H1 (cell line): ENCODE results near the gene ARHGAP26. TPM values are rescaled to one million over a fixed set of nuclear protein-coding genes. Genes with fewer than 3 reads are reported as not detected.

Source experiments
- CTCF ChIA-PET: fragments of 300-600 bp; sonication (Branson Sonifier 250); formaldehyde crosslinking; loops from one replicate; lab custom pipeline; 2021; ENCODE audit not compliant: partially characterized antibody; lab: Charles Lee
- POLR2A ChIA-PET: fragments of 300-600 bp; sonication (Branson Sonifier 250); formaldehyde crosslinking; loops from one replicate; lab custom pipeline; 2021; ENCODE audit warnings: inconsistent platforms; ENCODE audit not compliant: partially characterized antibody; lab: Charles Lee
- DNase-seq, 2 experiments: peaks; one replicate each; pipeline versions ENCODE4 v3.0.0 to v3.0.0-alpha.2; 2010 to 2022; ENCODE audit warnings: low spot score in 2 of 2, low read depth in 1 of 2, mixed read lengths in 1 of 2
- FAIRE-seq: peaks from 2 replicates; lab custom pipeline; 2011; peaks lifted over from hg19 to GRCh38; lab: Jason Lieb, UNC
- H2AFZ ChIP-seq: 2 replicates; pipeline ENCODE4 v1.8.1; 2012; ENCODE audit warnings: low read length, inconsistent platforms
- H2AK5ac ChIP-seq: 2 replicates; pipeline ENCODE4 v1.6.1; 2013; ENCODE audit warnings: low read depth, low read length
- H2BK120ac ChIP-seq: replicated peaks from 2 replicates; pipeline ENCODE3; 2013; ENCODE audit warnings: low read depth, low read length, inconsistent platforms
- H2BK12ac ChIP-seq: 2 replicates; pipeline ENCODE4 v1.6.1; 2013; ENCODE audit warnings: low read depth, low read length
- H2BK15ac ChIP-seq: 2 replicates; pipeline ENCODE4 v1.6.1; 2013; ENCODE audit warnings: low read length
- H2BK20ac ChIP-seq: 2 replicates; pipeline ENCODE4 v1.6.1; 2013; ENCODE audit warnings: low read length
- H2BK5ac ChIP-seq: 2 replicates; pipeline ENCODE4 v1.6.1; 2013; ENCODE audit warnings: low read depth, low read length
- H3K14ac ChIP-seq: 2 replicates; pipeline ENCODE4 v1.6.1; 2013; ENCODE audit warnings: inconsistent platforms; ENCODE audit not compliant: insufficient read length
- H3K18ac ChIP-seq: 2 replicates; pipeline ENCODE4 v1.6.1; 2013; ENCODE audit warnings: low read length; ENCODE audit errors: extremely low read depth
- H3K23ac ChIP-seq: 2 replicates; pipeline ENCODE4 v1.6.1; 2013; ENCODE audit warnings: inconsistent platforms; ENCODE audit not compliant: insufficient read length
- H3K23me2 ChIP-seq: 2 replicates; pipeline ENCODE4 v1.6.1; 2013; ENCODE audit warnings: low read depth, low read length
- H3K27ac ChIP-seq: 2 replicates; pipeline ENCODE4 v1.6.1; 2011; ENCODE audit warnings: low read depth, low read length, inconsistent platforms
- H3K27me3 ChIP-seq, 4 experiments: replicated peaks in 1 of 4; 1 replicate in 1 of 4; 2 replicates in 3 of 4; pipeline versions ENCODE4 v1.6.1 to v1.8.1; 2011 to 2013; ENCODE audit warnings: low read length in 3 of 4, mild to moderate bottlenecking in 3 of 4, inconsistent platforms in 2 of 4, mixed read lengths in 2 of 4, moderate library complexity in 1 of 4; ENCODE audit not compliant: control insufficient read depth in 3 of 4, insufficient read depth in 3 of 4; ENCODE audit errors: extremely low read depth in 1 of 4
- H3K36me3 ChIP-seq, 4 experiments: 2 replicates each; pipeline versions ENCODE4 v1.6.1 to v1.8.1; 2011 to 2013; ENCODE audit warnings: mild to moderate bottlenecking in 4 of 4, low read length in 3 of 4, moderate library complexity in 2 of 4, control low read depth in 1 of 4, inconsistent platforms in 1 of 4; ENCODE audit not compliant: insufficient read depth in 4 of 4, control insufficient read depth in 2 of 4
- H3K4ac ChIP-seq: replicated peaks from 2 replicates; pipeline ENCODE3; 2013; ENCODE audit warnings: low read length, low read depth, mixed read lengths, inconsistent platforms; ENCODE audit not compliant: insufficient read length
- H3K4me1 ChIP-seq, 4 experiments: replicated peaks in 1 of 4; 1 replicate in 1 of 4; 2 replicates in 3 of 4; pipeline versions ENCODE4 v1.6.1 to v1.8.1; 2011 to 2013; ENCODE audit warnings: low read length in 3 of 4, inconsistent platforms in 2 of 4, mixed read lengths in 1 of 4; ENCODE audit not compliant: insufficient read depth in 4 of 4, control insufficient read depth in 3 of 4
- H3K4me2 ChIP-seq, 2 experiments: 2 replicates each; pipeline versions ENCODE4 v1.6.1 to v1.8.1; 2011 to 2013; ENCODE audit warnings: low read depth in 2 of 2, low read length in 2 of 2, control low read depth in 1 of 2, inconsistent platforms in 1 of 2, mild to moderate bottlenecking in 1 of 2; ENCODE audit not compliant: insufficient read depth in 1 of 2
- H3K4me3 ChIP-seq, 4 experiments: fragments of 200-600, 300-600 bp in 1 of 4; sonication (generic), shearing (Covaris generic), sonication (Bioruptor Twin) in 1 of 4; 2 replicates each; pipeline versions ENCODE4 v1.5.1 to v1.8.1; 2011 to 2016; ENCODE audit warnings: low read length in 4 of 4, low read depth in 3 of 4, control low read depth in 2 of 4, inconsistent platforms in 2 of 4, mild to moderate bottlenecking in 2 of 4, mixed read lengths in 1 of 4, moderate library complexity in 1 of 4; ENCODE audit not compliant: insufficient read depth in 2 of 4; ENCODE audit errors: extremely low read depth in 1 of 4
- H3K56ac ChIP-seq: replicated peaks from 2 replicates; pipeline ENCODE3; 2013; ENCODE audit warnings: low read depth, mild to moderate bottlenecking, mixed read lengths, low read length, inconsistent platforms; ENCODE audit not compliant: insufficient read length
- H3K79me1 ChIP-seq: 2 replicates; pipeline ENCODE4 v1.6.1; 2013; ENCODE audit warnings: low read depth, low read length, control low read depth
- H3K79me2 ChIP-seq, 2 experiments: 2 replicates each; pipeline versions ENCODE4 v1.6.1 to v1.8.1; 2012 to 2013; ENCODE audit warnings: low read length in 2 of 2, mild to moderate bottlenecking in 2 of 2, inconsistent platforms in 1 of 2; ENCODE audit not compliant: insufficient read depth in 2 of 2, control insufficient read depth in 1 of 2
- H3K9ac ChIP-seq, 4 experiments: replicated peaks in 1 of 4; 1 replicate in 1 of 4; 2 replicates in 3 of 4; pipeline versions ENCODE4 v1.6.1 to v1.8.1; 2011 to 2013; ENCODE audit warnings: low read depth in 3 of 4, low read length in 3 of 4, control low read depth in 2 of 4, mild to moderate bottlenecking in 2 of 4, moderate library complexity in 2 of 4, inconsistent platforms in 1 of 4; ENCODE audit errors: extremely low read depth in 1 of 4
- H3K9me3 ChIP-seq, 2 experiments: 2 replicates each; pipeline versions ENCODE4 v1.6.1 to v1.8.1; 2012 to 2013; ENCODE audit warnings: mild to moderate bottlenecking in 2 of 2, moderate library complexity in 2 of 2, control low read depth in 1 of 2, inconsistent platforms in 1 of 2, low read depth in 1 of 2, low read length in 1 of 2, mixed read lengths in 1 of 2; ENCODE audit not compliant: insufficient read depth in 2 of 2
- H4K20me1 ChIP-seq, 2 experiments: replicated peaks in 1 of 2; 2 replicates each; pipeline versions ENCODE3 to v1.8.1; 2011 to 2013; ENCODE audit warnings: inconsistent platforms in 2 of 2, low read length in 2 of 2, mild to moderate bottlenecking in 1 of 2; ENCODE audit not compliant: insufficient read depth in 2 of 2, control insufficient read depth in 1 of 2
- H4K5ac ChIP-seq: 2 replicates; pipeline ENCODE4 v1.6.1; 2013; ENCODE audit warnings: low read length, low read depth, mixed read lengths, inconsistent platforms; ENCODE audit not compliant: insufficient read length
- H4K8ac ChIP-seq: 2 replicates; pipeline ENCODE4 v1.8.0; 2013; ENCODE audit warnings: mild to moderate bottlenecking, moderate library complexity, low read length, inconsistent platforms; ENCODE audit not compliant: insufficient read depth; ENCODE audit errors: extremely low read depth
- H4K91ac ChIP-seq: replicated peaks from 2 replicates; pipeline ENCODE3; 2013; ENCODE audit warnings: low read length, mixed read lengths, inconsistent platforms; ENCODE audit not compliant: insufficient read length
- JUN ChIP-seq: IDR thresholded peaks from 2 replicates; pipeline ENCODE4 v1.6.1; 2011; ENCODE audit warnings: low read depth, mild to moderate bottlenecking, improper control_type of control experiment, low read length
- PHF8 ChIP-seq: fragments of 200-600 bp; sonication (generic); conservative IDR thresholded peaks from 2 replicates; pipeline ENCODE4 v1.7.1; 2012; ENCODE audit warnings: low read depth, mild to moderate bottlenecking, inconsistent platforms, low read length, moderate library complexity
- WGBS, 2 experiments: shearing (Covaris generic) in 1 of 2; methylation state at CpG; one replicate each; pipeline versions ENCODE4 v1.1.6 to v1.1.7; 2013 to 2015; ENCODE audit warnings: low lambda C conversion rate in 2 of 2, mixed read lengths in 2 of 2, inconsistent platforms in 1 of 2, low coverage in 1 of 2, missing lambda C conversion rate in 1 of 2; ENCODE audit not compliant: insufficient replicate concordance in 2 of 2, insufficient coverage in 1 of 2, insufficient read length in 1 of 2; ENCODE audit errors: extremely low coverage in 1 of 2, missing lambda C conversion rate in 1 of 2; 5-methylcytosine and 5-hydroxymethylcytosine counted together
- polyA plus RNA-seq, 7 experiments: library from polyadenylated mRNA; depleted of rRNA in 3 of 7; stranded (reverse) in 5 of 7; unstranded in 2 of 7; fragments of >200 nt in 5 of 7; fragments of 200-250 nt in 2 of 7; gene quantifications; 1 replicate in 5 of 7; 2 replicates in 1 of 7; 4 replicates in 1 of 7; pipeline versions ENCODE4 v1.2.1 to v1.2.3, GENCODE V29; 2011 to 2013; ENCODE audit warnings: missing spikeins in 2 of 7, mixed read lengths in 2 of 7
- total RNA-seq: library from RNA; stranded (reverse); fragmentation: NEBNext Ultra II Directional; extraction: Animal tissue kit (Norgen Biotek cat#: 25700); gene quantifications from 2 replicates; pipeline ENCODE4 v1.2.1, GENCODE V29; 2021

ARHGAP26 gene
- total and polyA plus RNA-seq, 2 of the 8 experiments (the other 6 are each of a cell fraction or from before 2014, with no cell fraction given) = 7.1 to 24.8 TPM

DNA sequence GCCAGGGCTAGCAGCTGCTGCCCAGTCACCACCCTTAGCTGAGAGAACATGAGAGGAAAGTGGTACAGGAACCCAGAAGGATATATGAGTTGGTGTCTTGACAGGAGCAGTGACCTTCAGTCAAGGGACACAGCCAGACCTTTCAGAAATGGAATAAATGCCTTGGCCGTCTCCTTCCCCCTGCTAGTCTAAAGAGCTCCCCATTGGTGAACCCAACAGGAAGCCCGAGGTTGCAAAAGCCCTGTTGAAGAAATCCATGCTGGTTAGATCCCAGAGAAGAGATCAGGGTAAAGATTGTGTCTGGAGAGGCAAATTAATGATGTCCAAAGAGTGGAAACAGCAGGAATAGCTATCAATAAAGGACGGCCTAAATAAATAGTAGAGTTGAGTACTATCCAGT lies 388.9 kb downstream of the ARHGAP26 start:
- Histone ChIP-seq H3K27ac (no peak overlapping the region), H3K79me1 (no peaks in the 10 kb centered on the region; the same call in 1 of the 2 replicates), H3K4me3 (no peak overlapping the region), H3K56ac (no peak overlapping the region), H4K8ac (no peak overlapping the region), H4K91ac (no peak overlapping the region), H2BK12ac (no peak overlapping the region), H2BK5ac (no peak overlapping the region), H3K4ac (no peak overlapping the region), H3K18ac (no peak overlapping the region), H3K4me2 (no peak overlapping the region), H2AFZ (no peak overlapping the region), H3K4me1 (peaks cover 0 to 4% (median 0%) of the 10 kb centered on the region in 4 experiments; a peak in 1 of 7 replicates), H2BK20ac (no peak overlapping the region), H3K79me2 (no peaks in the 10 kb centered on the region), H3K36me3 (no peaks in the 10 kb centered on the region), H3K14ac (no peak overlapping the region), H3K23ac (no peak overlapping the region), H3K23me2 (no peaks in the 10 kb centered on the region; the same call in 1 of the 2 replicates), H2BK120ac (no peak overlapping the region), H4K5ac (no peak overlapping the region), H2BK15ac (no peak overlapping the region), H3K9me3 (no peaks in the 10 kb centered on the region), H4K20me1 (no peaks in the 10 kb centered on the region), H3K9ac (no peak overlapping the region), H3K27me3 (no peaks in the 10 kb centered on the region), H2AK5ac (no peak overlapping the region)
- 56% methylated on average over 3 of the region's 3 CpGs; no CpG with 5 or more reads in 1 of the 2 experiments for WGBS, 2 experiments
- ChIA-PET POLR2A (no interaction called here), CTCF (interaction anchor here (1.0 to 1.4 kb wide), 2 partner anchors 41 to 43 kb away, joined by 3 read pairs; no protein-coding TSS in a partner anchor)
- no peak for FAIRE-seq
- no peak for DNase-seq
- TF ChIP-seq PHF8 (no peak), JUN (no peak)
